HG03139 (cell line): ENCODE measurements around the gene THBS4.
A peak's percentile ranks its signal among the peaks of the same experiment; 100 is the strongest.
"Not testable (repeated sequence)": the region's sequence is repeated elsewhere in the genome, so short reads cannot be mapped to it uniquely, and the experiment has no call there.

Source experiments
- ATAC-seq: cut with Tn5 transposase; IDR thresholded peaks from one replicate; pipeline ENCODE4 v1.9.1; 2021; ENCODE audit not compliant: unreplicated experiment

THBS4 gene

DNA sequence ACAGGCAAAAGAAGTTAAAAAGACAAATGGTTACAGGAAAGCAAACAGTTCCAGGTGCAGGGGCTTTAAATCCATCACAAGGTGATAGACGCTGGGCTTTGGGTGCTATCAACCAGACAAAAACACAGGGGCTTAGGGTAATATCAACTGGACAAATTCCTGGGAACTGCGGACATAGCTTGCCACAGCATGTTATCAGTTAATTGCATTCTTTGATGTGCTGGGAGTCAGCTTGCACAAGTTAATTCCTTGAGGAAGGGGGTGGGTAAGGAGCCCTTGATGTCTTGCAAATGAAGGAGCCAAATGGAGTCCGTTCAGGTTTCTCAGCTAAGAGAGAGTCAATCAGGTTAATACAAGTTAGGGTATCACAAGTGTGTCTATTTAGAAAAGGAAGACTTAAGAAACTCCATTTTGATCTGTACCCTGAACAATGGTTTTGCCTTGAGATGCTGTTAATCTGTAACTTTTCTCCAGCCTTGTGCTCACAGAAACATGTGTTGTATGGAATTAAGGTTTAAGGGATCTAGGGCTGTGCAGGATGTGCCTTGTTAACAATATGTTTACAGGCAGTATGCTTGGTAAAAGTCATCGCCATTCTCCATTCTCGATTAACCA is 76.3 kb downstream of the THBS4 start:
- ATAC-seq = not testable (repeated sequence)

DNA sequence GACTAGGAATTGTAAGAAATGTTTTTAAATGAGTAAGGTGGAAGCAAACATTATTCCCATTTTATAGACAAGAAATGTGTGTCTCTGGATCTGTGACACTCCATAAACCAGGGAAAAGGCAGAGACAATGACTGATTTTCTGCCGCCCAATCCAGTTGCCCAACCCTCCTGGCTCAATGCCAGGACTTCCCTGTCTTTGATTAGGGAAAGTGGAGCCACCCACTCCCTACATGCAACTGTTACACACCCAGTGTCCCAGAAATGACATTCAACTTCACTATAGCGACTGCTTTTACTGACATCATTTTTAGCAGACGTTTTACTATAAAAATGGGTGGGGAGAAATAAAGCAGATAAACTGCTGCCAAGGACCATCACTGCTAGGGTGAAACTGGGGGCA is 79.7 kb downstream of the THBS4 start:
- ATAC-seq = no peak

DNA sequence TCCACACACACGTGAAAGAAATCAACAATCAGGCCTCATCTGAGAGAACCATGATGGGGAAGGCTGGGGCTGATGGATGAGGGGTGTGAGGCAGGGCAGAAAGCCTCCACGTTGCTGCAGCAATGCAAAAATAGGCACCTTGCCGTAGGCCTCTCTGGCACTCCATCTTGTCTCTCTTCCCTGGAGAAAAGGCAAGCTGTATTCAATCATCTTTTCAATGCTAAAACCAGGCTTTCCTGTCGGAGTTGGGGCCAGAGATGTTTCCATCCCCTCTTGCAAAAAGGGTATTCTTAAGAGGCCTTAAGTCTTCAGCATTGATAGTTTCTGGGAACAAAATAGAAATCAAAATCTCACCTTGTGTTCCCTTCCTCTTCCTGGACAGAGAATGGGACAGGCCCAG is 80.9 kb downstream of the THBS4 start:
- no peak for ATAC-seq

DNA sequence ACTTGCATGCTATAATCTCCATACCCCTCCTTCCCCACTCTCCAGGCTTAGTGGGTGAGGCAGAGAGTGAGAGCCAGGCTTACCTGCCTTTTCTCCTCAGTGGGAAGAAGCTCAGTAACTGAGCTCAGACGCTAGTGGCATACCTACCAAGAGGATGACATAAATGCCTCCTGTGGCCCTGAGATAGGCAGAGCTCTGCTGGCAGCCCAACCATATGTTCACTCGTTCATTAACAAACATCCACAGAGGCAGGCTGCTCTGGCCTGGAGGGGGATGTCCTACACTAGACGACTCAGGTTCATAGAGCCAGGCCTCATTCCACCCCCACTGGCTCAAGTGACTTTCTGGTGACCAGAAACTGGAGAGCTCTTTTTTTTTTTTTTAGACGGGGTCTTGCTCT is 81.3 kb downstream of the THBS4 start:
- no peak for ATAC-seq

GRCh38 chr5:80117446-80117845 is 82.3 kb downstream of the THBS4 start:
- ATAC-seq = no peak

GRCh38 chr5:80119372-80119771 is 84.2 kb downstream of the THBS4 start:
- ATAC-seq = no peak

DNA sequence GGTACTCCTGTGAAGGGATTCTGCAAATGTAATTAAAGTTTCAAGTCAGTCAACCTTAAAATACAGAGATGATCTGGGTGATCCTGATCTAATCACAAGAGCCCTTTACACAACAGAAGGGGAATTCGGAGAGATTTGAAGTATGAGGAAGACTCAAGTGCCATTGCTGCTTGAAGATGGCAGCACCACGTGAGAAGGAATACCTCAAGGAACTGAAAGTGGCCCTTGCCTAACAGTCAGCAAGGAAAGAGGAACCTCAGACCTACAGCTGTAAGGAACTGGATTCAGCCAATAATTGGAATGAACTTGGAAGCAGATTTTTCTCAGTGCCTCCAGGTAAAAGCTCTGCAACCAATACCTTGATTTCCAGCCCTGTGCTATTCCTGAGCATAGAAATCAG is 87.4 kb downstream of the THBS4 start:
- ATAC-seq = no peak

DNA sequence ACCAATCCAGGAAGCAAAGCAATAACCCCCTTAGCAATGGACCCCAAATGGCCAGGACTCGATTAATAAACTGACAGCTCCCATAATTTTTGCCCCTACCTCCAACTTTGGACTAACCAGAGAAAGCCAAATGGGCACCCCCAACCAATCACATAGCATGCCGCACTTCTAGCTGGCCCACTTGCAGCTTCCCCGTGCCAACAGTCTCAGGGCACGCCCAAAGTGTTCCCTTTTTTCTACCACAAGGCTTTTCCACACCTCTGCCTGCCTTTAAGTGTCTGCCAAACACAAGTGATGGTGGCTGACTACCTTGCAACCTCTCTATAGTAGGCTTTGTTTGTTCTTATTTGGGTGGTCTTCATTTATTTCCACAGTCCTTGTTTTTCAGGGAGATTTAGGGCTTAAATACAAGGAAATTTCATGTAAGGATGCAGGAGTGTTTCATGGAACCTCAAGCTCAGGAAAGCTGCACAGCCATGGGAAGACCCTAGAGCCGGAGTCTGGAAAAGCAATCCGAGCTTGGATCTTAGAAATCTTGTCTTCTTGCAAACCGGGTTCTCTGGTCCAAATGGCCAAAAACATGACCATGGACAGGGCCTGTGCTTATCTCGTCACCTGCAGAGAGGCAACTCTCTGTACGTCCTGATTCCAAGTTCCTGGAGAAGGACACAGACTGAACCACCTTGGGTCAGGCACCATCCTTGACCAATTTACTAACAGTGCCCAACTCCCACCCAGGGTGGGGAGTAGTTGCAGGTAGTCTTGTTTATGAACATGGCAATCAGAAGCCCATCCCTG is 89.2 kb downstream of the THBS4 start:
- ATAC-seq = no peak

- ATAC-seq = peak; percentile 61
Observed at GRCh38 chr5:80125022-80125961, 90.1 kb downstream of the THBS4 start.

DNA sequence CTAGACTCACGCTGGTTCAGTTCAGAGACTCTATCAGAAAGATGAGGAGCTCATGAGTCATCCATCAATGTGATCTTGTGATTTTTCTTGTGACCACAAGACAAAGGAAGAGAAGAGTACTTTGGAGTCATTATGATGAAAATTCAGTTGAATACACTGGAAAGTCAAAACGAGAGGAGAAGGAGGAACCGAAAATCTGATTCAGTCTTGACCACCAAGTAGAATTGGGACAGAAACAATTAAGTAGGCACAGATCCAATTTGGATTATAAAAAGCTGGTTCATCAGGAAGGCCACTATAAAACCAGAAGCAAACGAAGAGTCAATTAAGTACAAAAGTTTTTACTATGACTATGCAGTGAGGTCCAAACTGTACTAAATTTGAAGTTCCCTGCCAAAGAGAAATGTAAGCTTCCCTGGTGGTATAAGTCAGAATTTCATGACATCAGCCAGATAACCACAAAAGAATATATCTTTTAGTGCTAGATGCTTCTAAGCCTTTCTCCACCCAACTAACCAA is 90.9 kb downstream of the THBS4 start:
- ATAC-seq = peak; percentile 47

GRCh38 chr5:80127116-80127552 is 92.0 kb downstream of the THBS4 start:
- no peak for ATAC-seq

DNA sequence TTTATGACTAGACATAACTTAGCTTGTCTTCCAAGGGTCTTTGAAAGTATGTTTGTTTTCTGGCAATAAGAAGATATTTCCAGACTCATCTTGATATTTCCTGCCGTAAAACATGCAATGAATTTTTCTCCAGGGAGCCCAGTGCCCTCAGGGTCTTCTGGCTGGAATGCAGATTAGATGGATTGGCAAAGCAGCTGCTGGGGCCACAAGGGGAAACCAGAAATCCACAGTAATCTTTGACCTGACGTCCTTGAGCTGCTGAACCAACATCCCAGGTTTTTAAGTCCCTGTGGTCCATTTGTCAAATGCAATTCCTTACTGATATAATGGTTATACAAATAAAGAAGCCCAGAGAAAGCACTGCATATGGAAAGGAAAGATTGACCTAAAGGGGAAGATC is 93.0 kb downstream of the THBS4 start:
- no peak for ATAC-seq

GRCh38 chr5:80129146-80129545 is 94.0 kb downstream of the THBS4 start:
- no peak for ATAC-seq
